ENCODE measurements around the gene CDH1. TPM values are rescaled to one million over a fixed set of nuclear protein-coding genes. Genes with fewer than 3 reads are reported as not detected.

The CDH1 gene
- total RNA-seq, 2 experiments from 2014 or later: 0.31 to 0.49 TPM

- peaks cover 8% of the 10 kb centered on the region for H3K4me1 ChIP-seq (ENCODE audit: insufficient read depth, low read length)
- H3K36me3 Mint-ChIP-seq (ENCODE audit: low read depth): no peaks in the 10 kb centered on the region
- TF ChIP-seq CTCF (IDR thresholded peaks at IDR 0.05): no peak
- CTCF ChIA-PET: no interaction called here
- no peak overlapping the region for H3K4me3 Mint-ChIP-seq
- H3K27me3 Mint-ChIP-seq: no peaks in the 10 kb centered on the region
- peak overlapping the region; percentile 55 for H3K27ac Mint-ChIP-seq
- H3K4me3 ChIP-seq (ENCODE audit: low read length): no peak overlapping the region
- no peaks in the 10 kb centered on the region for H3K9me3 ChIP-seq (ENCODE audit: control insufficient read depth in 1 of 2, insufficient read depth in 1 of 2, low read length in 2 of 2)
- POLR2A ChIA-PET: no interaction called here
- no peaks in the 10 kb centered on the region for H3K27me3 ChIP-seq (ENCODE audit: control insufficient read depth in 1 of 2, insufficient read depth in 2 of 2, low read length in 2 of 2)
- H3K9me3 Mint-ChIP-seq: no peaks in the 10 kb centered on the region
- no peaks in the 10 kb centered on the region for H3K36me3 ChIP-seq (ENCODE audit: insufficient read depth, low read length)
- ATAC-seq (ENCODE audit: poor library complexity) (peak; percentile 76), DNase-seq (peak in 6 of 14 experiments; percentile 10 to 43 (median 30))
- intact Hi-C loops (cut with DNase I, micrococcal nuclease): no loop called here
- no peak overlapping the region for H3K27ac ChIP-seq (ENCODE audit: low read depth in 1 of 2, low read length in 2 of 2)
- H3K4me1 Mint-ChIP-seq (ENCODE audit: low read depth): peaks cover 9% of the 10 kb centered on the region
Measured at GRCh38 chr16:68756239-68756915, 19.3 kb downstream of the CDH1 start.

- H3K27me3 Mint-ChIP-seq: no peaks in the 10 kb centered on the region
- H3K27ac ChIP-seq (ENCODE audit: low read depth in 1 of 2, low read length in 2 of 2): no peak overlapping the region
- DNase-seq (no peak), ATAC-seq (ENCODE audit: poor library complexity) (no peak)
- no peaks in the 10 kb centered on the region for H3K36me3 ChIP-seq (ENCODE audit: insufficient read depth, low read length)
- H3K9me3 ChIP-seq (ENCODE audit: control insufficient read depth in 1 of 2, insufficient read depth in 1 of 2, low read length in 2 of 2): no peaks in the 10 kb centered on the region
- TF ChIP-seq CTCF (IDR thresholded peaks at IDR 0.05): no peak
- no peak overlapping the region for H3K4me3 Mint-ChIP-seq
- no peaks in the 10 kb centered on the region for H3K36me3 Mint-ChIP-seq (ENCODE audit: low read depth)
- H3K9me3 Mint-ChIP-seq: no peaks in the 10 kb centered on the region
- ChIA-PET POLR2A (no interaction called here), CTCF (no interaction called here)
- H3K4me1 ChIP-seq (ENCODE audit: insufficient read depth, low read length): peaks cover 6% of the 10 kb centered on the region
- no peak overlapping the region for H3K4me3 ChIP-seq (ENCODE audit: low read length)
- peaks cover 7% of the 10 kb centered on the region for H3K4me1 Mint-ChIP-seq (ENCODE audit: low read depth)
- H3K27ac Mint-ChIP-seq: no peak overlapping the region
- intact Hi-C loops (cut with DNase I, micrococcal nuclease): no loop called here
- H3K27me3 ChIP-seq (ENCODE audit: control insufficient read depth in 1 of 2, insufficient read depth in 2 of 2, low read length in 2 of 2): no peaks in the 10 kb centered on the region
Measured at GRCh38 chr16:68757625-68757935, 20.5 kb downstream of the CDH1 start.

- no peak for ATAC-seq (ENCODE audit: poor library complexity)
- POLR2A ChIA-PET: no interaction called here
- Histone ChIP-seq H3K36me3 (ENCODE audit: insufficient read depth, low read length) (no peaks in the 10 kb centered on the region), H3K4me3 (ENCODE audit: low read length) (no peak overlapping the region), H3K27ac (ENCODE audit: low read depth in 1 of 2, low read length in 2 of 2) (no peak overlapping the region), H3K9me3 (ENCODE audit: control insufficient read depth in 1 of 2, insufficient read depth in 1 of 2, low read length in 2 of 2) (no peaks in the 10 kb centered on the region), H3K27me3 (ENCODE audit: control insufficient read depth in 1 of 2, insufficient read depth in 2 of 2, low read length in 2 of 2) (no peaks in the 10 kb centered on the region), H3K4me1 (ENCODE audit: insufficient read depth, low read length) (peaks cover 4% of the 10 kb centered on the region)
- Mint-ChIP-seq H3K27ac (no peak overlapping the region), H3K4me1 (ENCODE audit: low read depth) (peaks cover 5% of the 10 kb centered on the region), H3K27me3 (no peaks in the 10 kb centered on the region), H3K4me3 (no peak overlapping the region), H3K9me3 (no peaks in the 10 kb centered on the region), H3K36me3 (ENCODE audit: low read depth) (no peaks in the 10 kb centered on the region)
- no peak for TF ChIP-seq CTCF (IDR thresholded peaks at IDR 0.05)
- DNase-seq: no peak
- CTCF ChIA-PET: no interaction called here
- intact Hi-C loops (cut with DNase I, micrococcal nuclease): no loop called here
Measured at GRCh38 chr16:68759062-68759461, 22.0 kb downstream of the CDH1 start.
